ENCODE measurements around the gene TERF2IP. TPM values are rescaled to one million over a fixed set of nuclear protein-coding genes. Genes with fewer than 3 reads are reported as not detected.

TERF2IP gene
- total and polyA plus RNA-seq, 2 experiments from 2014 or later: 12.0 to 18.0 TPM

- no peak for TF ChIP-seq ZNF462 (CRISPR knock-in tag; IDR thresholded peaks at IDR 0.05)
- no peak for TF ChIP-seq EZH2phosphoT487 (IDR thresholded peaks at IDR 0.05; ENCODE audit: unreplicated experiment)
- TF ChIP-seq ZNF114 (CRISPR knock-in tag; IDR thresholded peaks at IDR 0.05): no peak
These were observed 10.6 kb downstream of the TERF2IP start (continued) for GRCh38 chr16:75658175-75658574.

- Histone ChIP-seq H3K4me2 (no peak overlapping the region), H3K27me3 (ENCODE audit: insufficient read depth) (no peaks in the 10 kb centered on the region), H3K27ac (ENCODE audit: low read depth) (no peak overlapping the region), H3F3A (replicated peaks; ENCODE audit: low read depth) (0 out of 2 replicates have a peak, but pooled peaks cover 4% of the 10 kb centered on the region), H4K20me1 (replicated peaks; ENCODE audit: insufficient read depth) (0 out of 2 replicates have a peak, but pooled peaks cover 7% of the 10 kb centered on the region), H3K9me2 (ENCODE audit: insufficient read depth) (no peaks in the 10 kb centered on the region), H3K4me3 (no peak overlapping the region), H3K36me3 (ENCODE audit: insufficient read depth) (peaks cover 19% of the 10 kb centered on the region), H3K79me2 (replicated peaks; ENCODE audit: insufficient read depth) (no peaks in the 10 kb centered on the region), H3K4me1 (ENCODE audit: insufficient read depth) (no peaks in the 10 kb centered on the region), H2AFZ (no peak overlapping the region)
- H3K36me3 Mint-ChIP-seq (ENCODE audit: low read depth): peaks cover 25% of the 10 kb centered on the region; the same call in 2 of the 3 replicates
- no peak overlapping the region for H3K27ac Mint-ChIP-seq
- H3K4me3 Mint-ChIP-seq: no peak overlapping the region
- no peaks in the 10 kb centered on the region for H3K27me3 Mint-ChIP-seq (ENCODE audit: insufficient read depth, low read depth, poor library complexity)
- TF ChIP-seq STAT1 (IDR thresholded peaks at IDR 0.05; ENCODE audit: unreplicated experiment) (no peak), EZH2phosphoT487 (IDR thresholded peaks at IDR 0.05; ENCODE audit: unreplicated experiment) (no peak), REST (IDR thresholded peaks at IDR 0.05; ENCODE audit: unreplicated experiment) (no peak), POLR2AphosphoS5 (IDR thresholded peaks at IDR 0.05; ENCODE audit: low read depth) (no peak), JUNB (IDR thresholded peaks at IDR 0.05; ENCODE audit: unreplicated experiment) (no peak), CREB1 (CRISPR knock-in tag; IDR thresholded peaks at IDR 0.05; ENCODE audit: low read depth) (no peak), ETS1 (IDR thresholded peaks at IDR 0.05) (no peak)
- peaks cover 4% of the 10 kb centered on the region; the same call in 2 of the 3 replicates for H3K9me3 Mint-ChIP-seq
- DNase-seq (ENCODE audit: low spot score): no peak
- no peaks in the 10 kb centered on the region for H3K4me1 Mint-ChIP-seq
- no peak for ATAC-seq
These were observed 12.7 kb downstream of the TERF2IP start for GRCh38 chr16:75660321-75660720.
